A673 (cell line): Measurements from ENCODE around the gene SPECC1L. TPM values are rescaled to one million over a fixed set of nuclear protein-coding genes. Genes with fewer than 3 reads are reported as not detected.

Experiments
- BruUV-seq: library from RNA; stranded (reverse); fragments of 400-500 nt; replicated peaks from 2 replicates; lab custom pipeline; 2021; lab: Mats Ljungman, UMichigan
- CTCF ChIA-PET: fragments of 300-600 bp; sonication (Branson Sonifier 250); formaldehyde crosslinking; loops from one replicate; lab custom pipeline; 2022; ENCODE audit warnings: antibody characterized with exemption; lab: Charles Lee
- POLR2A ChIA-PET: fragments of 300-600 bp; sonication (Branson Sonifier 250); formaldehyde crosslinking; loops from one replicate; lab custom pipeline; 2022; ENCODE audit warnings: antibody characterized with exemption; ENCODE audit not compliant: low non-redundant PET; lab: Charles Lee
- DNase-seq: peaks from one replicate; pipeline ENCODE4 v3.0.0-alpha.2; 2015; ENCODE audit warnings: low spot score
- H3K27ac ChIP-seq: fragments of 200-600 bp; sonication (generic); 2 replicates; pipeline ENCODE4 v1.5.1; 2016; ENCODE audit warnings: mixed run types, low read depth, mild to moderate bottlenecking, mixed read lengths, antibody characterized with exemption, low read length; ENCODE audit not compliant: poor library complexity, severe bottlenecking
- H3K27me3 ChIP-seq: fragments of 200-600 bp; sonication (generic); replicated peaks from 2 replicates; pipeline ENCODE4 v1.6.1; 2017; ENCODE audit warnings: mixed run types, low read depth, mild to moderate bottlenecking, mixed read lengths, antibody characterized with exemption, low read length; ENCODE audit not compliant: insufficient read depth, poor library complexity
- H3K36me3 ChIP-seq: fragments of 200-600 bp; sonication (generic); 2 replicates; pipeline ENCODE4 v1.6.1; 2016; ENCODE audit warnings: mixed run types, mild to moderate bottlenecking, mixed read lengths, antibody characterized with exemption, low read length; ENCODE audit not compliant: insufficient read depth, poor library complexity, severe bottlenecking
- H3K4me1 ChIP-seq: fragments of 200-600 bp; sonication (generic); 2 replicates; pipeline ENCODE4 v1.6.1; 2017; ENCODE audit warnings: mixed run types, mild to moderate bottlenecking, mixed read lengths, antibody characterized with exemption, low read length; ENCODE audit not compliant: insufficient read depth, poor library complexity, severe bottlenecking
- H3K4me3 ChIP-seq: fragments of 200-600 bp; sonication (generic); 2 replicates; pipeline ENCODE4 v1.5.1; 2016; ENCODE audit warnings: low read depth, mixed run types, mild to moderate bottlenecking, mixed read lengths, low read length; ENCODE audit not compliant: poor library complexity, severe bottlenecking
- H3K9me3 ChIP-seq: fragments of 200-600 bp; sonication (generic); 2 replicates; pipeline ENCODE4 v1.6.1; 2016; ENCODE audit warnings: mixed run types, low read depth, mild to moderate bottlenecking, mixed read lengths, antibody characterized with exemption, low read length; ENCODE audit not compliant: poor library complexity, severe bottlenecking
- EZH2 ChIP-seq: fragments of 200-600 bp; sonication (generic); IDR thresholded peaks from 2 replicates; pipeline ENCODE4 v1.6.1; 2017; ENCODE audit warnings: borderline replicate concordance, low read depth, mild to moderate bottlenecking, mixed read lengths, antibody characterized with exemption, low read length; ENCODE audit not compliant: poor library complexity, severe bottlenecking
- intact Hi-C: fragments of 100-400 bp; cut with micrococcal nuclease; formaldehyde crosslinking; loops from one replicate; pipeline ENCODE4 v1.10.0; 2022; ENCODE audit not compliant: unreplicated experiment
- total RNA-seq: library from RNA; stranded (reverse); gene quantifications from 2 replicates; pipeline ENCODE4 v1.2.3, GENCODE V29; 2021
- TF ChIP-seq, protein P1 (sequence below): fragments of 300-800, 200-600 bp; sonication (generic); conservative IDR thresholded peaks from 2 replicates; pipeline ENCODE4 v1.5.1; 2017; ENCODE audit warnings: low read depth, mild to moderate bottlenecking, antibody characterized with exemption, low read length, moderate library complexity, mixed read lengths

SPECC1L gene
- total RNA-seq, 1 experiment from 2014 or later = 56.7 TPM

DNA sequence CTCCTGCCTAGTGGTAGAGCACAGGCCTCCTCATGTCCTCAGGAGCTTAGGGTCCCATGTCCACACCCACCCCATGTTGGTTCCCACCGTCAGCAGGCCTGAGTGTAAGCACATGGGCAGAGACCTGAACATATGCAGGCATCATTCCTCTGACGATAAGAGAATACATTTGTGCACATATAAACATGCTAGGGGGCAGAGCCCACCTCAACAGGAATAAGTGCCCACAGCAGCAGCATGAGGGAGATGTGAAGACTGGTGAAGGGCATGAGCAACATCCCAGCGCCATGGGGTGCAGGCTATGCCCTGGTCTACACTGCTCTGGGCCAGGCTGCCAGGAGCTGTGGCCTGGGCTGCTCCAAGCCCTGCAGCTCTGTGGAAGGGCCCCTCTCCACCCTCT is 173.6 kb downstream of the SPECC1L start:
- Histone ChIP-seq H3K9me3 (no peaks in the 10 kb centered on the region), H3K4me1 (peaks cover 41% of the 10 kb centered on the region), H3K4me3 (no peak overlapping the region), H3K27ac (peak overlapping the region; percentile 22), H3K36me3 (no peaks in the 10 kb centered on the region), H3K27me3 (no peaks in the 10 kb centered on the region)
- DNase-seq = no peak
- POLR2A ChIA-PET = no interaction called here
- CTCF ChIA-PET = no interaction called here
- no TSS peak for BruUV-seq
- no peak for TF ChIP-seq EZH2
- TF ChIP-seq, protein P1, sequence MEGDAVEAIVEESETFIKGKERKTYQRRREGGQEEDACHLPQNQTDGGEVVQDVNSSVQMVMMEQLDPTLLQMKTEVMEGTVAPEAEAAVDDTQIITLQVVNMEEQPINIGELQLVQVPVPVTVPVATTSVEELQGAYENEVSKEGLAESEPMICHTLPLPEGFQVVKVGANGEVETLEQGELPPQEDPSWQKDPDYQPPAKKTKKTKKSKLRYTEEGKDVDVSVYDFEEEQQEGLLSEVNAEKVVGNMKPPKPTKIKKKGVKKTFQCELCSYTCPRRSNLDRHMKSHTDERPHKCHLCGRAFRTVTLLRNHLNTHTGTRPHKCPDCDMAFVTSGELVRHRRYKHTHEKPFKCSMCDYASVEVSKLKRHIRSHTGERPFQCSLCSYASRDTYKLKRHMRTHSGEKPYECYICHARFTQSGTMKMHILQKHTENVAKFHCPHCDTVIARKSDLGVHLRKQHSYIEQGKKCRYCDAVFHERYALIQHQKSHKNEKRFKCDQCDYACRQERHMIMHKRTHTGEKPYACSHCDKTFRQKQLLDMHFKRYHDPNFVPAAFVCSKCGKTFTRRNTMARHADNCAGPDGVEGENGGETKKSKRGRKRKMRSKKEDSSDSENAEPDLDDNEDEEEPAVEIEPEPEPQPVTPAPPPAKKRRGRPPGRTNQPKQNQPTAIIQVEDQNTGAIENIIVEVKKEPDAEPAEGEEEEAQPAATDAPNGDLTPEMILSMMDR = no peak
- intact Hi-C loops = no loop called here

DNA sequence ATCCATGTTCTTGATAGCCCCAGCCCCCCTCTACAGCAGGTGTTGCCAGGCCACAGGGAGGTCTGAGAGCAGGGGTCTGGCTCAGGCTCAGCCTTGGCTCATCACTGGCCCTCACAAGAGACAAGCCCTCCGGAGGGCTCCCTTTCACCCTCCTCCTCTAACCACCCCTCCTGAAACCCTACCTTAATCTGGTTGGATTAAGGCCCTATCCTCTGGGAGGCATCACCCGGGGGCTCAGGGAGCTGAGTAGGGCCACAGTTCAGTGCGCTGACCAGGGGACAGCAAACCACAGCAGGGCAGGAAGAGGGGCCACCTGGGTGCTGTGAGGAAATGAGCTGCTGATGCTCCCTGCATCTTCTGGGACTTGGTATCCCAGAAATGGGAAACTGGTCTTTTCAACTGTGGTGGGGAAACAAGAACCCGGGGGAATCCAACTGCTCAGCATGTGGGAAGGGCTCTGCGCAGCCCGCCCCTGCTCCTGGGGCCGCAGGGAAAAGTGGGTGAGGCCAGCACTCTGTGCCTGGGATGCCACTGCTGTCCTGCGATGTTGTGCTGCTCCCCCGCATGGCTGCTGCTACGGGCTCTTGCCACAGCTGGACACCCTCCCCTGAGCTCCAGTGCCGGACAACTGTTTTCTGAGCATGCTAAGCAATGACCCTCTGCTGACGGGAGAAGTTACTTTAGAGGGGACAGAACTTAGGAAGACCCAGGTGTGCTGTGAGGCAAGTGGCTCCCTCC is 174.3 kb downstream of the SPECC1L start:
- no peaks in the 10 kb centered on the region for H3K9me3 ChIP-seq
- TF ChIP-seq, protein P1 = no peak
- TF ChIP-seq EZH2 = no peak
- ChIA-PET CTCF (no interaction called here), POLR2A (interaction anchor here (0.6 kb wide), 1 partner anchor 22 kb away, joined by 6 read pairs; no protein-coding TSS in a partner anchor)
- H3K36me3 ChIP-seq = no peaks in the 10 kb centered on the region
- BruUV-seq = no TSS peak
- peak overlapping the region; percentile 22 for H3K27ac ChIP-seq
- H3K27me3 ChIP-seq = no peaks in the 10 kb centered on the region
- no peak overlapping the region for H3K4me3 ChIP-seq
- no peak for DNase-seq
- peaks cover 48% of the 10 kb centered on the region for H3K4me1 ChIP-seq
- intact Hi-C loops = no loop called here

DNA sequence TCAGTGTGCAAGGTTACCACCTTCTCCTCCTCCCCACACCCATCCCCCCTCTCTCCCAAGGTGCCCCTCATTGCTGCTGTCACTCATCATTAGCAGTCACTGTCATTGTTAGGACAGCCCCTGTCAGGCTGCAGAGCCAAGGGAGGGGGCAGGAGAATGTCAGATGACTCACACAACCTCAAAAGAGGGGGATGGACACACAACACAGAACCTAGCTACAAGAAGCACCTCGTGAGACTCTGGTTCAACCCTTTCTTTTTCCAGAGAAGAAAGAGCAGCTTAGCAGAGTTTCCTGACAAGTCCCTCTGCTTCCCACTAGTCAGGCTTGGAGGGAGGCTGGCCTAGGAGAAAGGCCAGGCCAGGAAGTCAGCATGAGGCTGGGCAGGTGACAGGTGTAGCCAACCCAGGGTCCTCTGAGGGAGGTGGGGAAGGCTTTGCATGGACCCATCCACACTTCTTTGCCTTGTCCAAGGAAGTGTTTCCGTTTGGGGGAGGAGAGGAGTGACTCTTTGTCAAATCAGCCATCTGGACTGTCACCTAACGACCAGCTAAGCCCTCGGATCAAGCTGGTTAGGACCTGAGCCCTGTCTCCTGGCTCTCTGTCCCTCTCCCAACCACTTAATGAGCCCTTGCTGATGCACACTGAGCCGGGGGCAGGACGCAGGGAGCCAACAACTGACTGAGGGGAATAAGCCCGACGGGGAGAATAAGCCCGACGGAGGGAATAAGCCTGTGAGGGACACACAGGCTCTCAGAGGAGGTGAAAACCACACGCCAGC is 175.0 kb downstream of the SPECC1L start:
- DNase-seq = peak; percentile 55
- POLR2A ChIA-PET = interaction anchor here (0.6 kb wide), 1 partner anchor 23 kb away, joined by 6 read pairs; no protein-coding TSS in a partner anchor

More for the DNA sequence above, 175.0 kb downstream of the SPECC1L start:
- H3K36me3 ChIP-seq = no peaks in the 10 kb centered on the region
- peaks cover 55% of the 10 kb centered on the region for H3K4me1 ChIP-seq
- intact Hi-C loops = no loop called here
- CTCF ChIA-PET = no interaction called here
- TF ChIP-seq, protein P1 = no peak
- no peak for TF ChIP-seq EZH2
- no peaks in the 10 kb centered on the region for H3K27me3 ChIP-seq
- no peak overlapping the region for H3K4me3 ChIP-seq
- peak overlapping the region; percentile 22 for H3K27ac ChIP-seq
- H3K9me3 ChIP-seq = no peaks in the 10 kb centered on the region
- no TSS peak for BruUV-seq
